ENCODE data around the gene LIN28A.
A peak's percentile ranks its signal among the peaks of the same experiment; 100 is the strongest.
"Not testable (repeated sequence)": the region's sequence is repeated elsewhere in the genome, so short reads cannot be mapped to it uniquely, and the experiment has no call there.

Gene LIN28A

GRCh38 chr1:26410706-26411623 lies at the start of gene LIN28A:
LIN28A (plus strand) TSS chr1:26410817; CDS start chr1:26410892, 75 bp downstream.
- no peak for DNase-seq

DNA sequence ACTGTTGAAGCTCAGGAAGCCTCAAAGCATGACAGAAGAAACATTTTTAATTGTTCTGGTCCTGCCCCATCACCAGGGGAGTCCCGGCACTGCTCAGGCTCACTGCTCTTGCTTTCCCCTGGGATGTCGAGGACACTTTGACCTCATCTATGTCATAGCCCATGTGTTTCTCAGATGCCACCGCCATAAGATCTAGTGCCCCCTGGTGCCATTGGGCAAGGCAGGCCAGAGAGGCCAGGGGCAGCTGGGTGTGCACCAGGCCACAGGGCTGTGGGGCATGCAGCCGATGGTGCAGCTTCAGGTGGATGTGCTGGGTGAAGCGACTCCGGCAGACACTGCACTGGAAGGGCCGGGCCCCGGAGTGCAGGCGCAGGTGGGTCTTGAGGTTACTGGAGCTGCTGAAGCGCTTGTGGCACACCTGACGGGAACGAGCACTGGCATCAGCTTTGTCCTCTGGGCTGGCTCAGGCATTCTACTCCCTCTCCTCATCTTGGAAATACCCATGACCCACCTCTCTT lies 49.0 kb upstream of the LIN28A start:
- DNase-seq: no peak

GRCh38 chr1:26362331-26362730 lies 48.3 kb upstream of the LIN28A start:
- DNase-seq: no peak

DNA sequence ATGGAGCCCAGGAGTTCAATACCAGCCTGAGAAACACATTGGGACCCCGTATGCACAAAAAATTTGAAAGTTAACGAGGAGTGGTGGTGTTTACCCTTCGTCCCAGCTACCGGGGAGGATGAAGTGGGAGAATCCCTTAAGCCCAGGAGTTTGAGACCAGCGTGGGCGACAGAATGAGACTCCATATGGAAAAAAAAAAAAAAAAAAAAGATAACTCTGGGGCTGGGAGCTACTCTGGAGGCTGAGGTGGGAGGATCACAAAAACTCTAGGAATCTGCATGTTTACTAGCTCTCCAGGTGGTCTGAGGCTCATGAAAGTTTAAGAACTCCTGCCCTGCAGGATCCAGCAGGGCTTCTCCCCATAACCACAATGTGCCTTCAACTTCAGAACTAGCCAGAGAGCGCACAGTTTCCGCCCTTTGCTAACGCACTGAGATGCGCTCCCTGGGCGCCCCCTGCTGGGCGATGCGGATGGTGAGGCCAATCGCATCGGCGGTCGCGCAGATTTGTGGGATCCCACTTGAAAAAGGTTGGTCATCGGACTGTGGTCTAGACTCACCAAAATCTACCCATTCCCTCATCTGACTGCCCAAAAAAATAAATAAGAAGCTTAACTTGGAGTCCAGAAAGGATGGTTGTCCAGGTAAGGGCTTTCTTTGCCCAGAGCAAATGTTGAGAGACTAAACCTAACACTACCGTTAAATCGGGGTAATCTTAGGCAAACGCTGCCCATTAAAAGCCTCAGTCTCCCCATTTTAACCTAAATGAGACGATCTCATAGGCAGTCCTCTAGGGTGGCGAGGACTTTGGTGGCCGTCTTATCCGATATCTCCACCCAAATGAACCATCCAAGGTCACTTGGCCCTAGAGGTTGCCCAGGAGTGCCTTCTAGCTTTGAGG lies 46.8 kb upstream of the LIN28A start:
- peak; percentile 86 for DNase-seq

GRCh38 chr1:26364956-26365355 lies 45.7 kb upstream of the LIN28A start:
- DNase-seq: no peak

- DNase-seq: no peak
Measured at GRCh38 chr1:26367441-26367840, 43.2 kb upstream of the LIN28A start.

- no peak for DNase-seq
Measured at GRCh38 chr1:26368006-26368405, 42.6 kb upstream of the LIN28A start.

- no peak for DNase-seq
Measured at GRCh38 chr1:26368486-26368885, 42.1 kb upstream of the LIN28A start.

- no peak for DNase-seq
Measured at GRCh38 chr1:26370591-26371382, 39.8 kb upstream of the LIN28A start.

DNA sequence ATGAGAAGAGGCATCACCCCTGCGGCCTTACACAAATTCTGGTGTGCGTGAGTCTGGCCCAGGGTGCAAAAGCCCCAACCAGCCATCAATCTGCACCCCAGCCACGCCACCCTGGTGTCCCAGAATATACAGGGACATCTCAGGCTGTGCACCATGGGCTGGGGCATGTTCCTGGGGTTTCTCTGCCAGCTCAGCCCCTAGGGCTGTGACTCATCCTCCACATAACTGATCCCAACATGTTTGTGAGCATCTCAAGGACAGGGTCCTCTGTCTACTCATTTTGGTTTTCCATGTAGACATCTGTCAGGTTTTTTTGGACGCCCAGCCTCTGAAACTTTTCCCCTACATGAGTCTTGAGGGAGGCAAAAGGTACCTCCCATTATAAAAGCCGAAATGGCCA lies 38.6 kb upstream of the LIN28A start:
- no peak for DNase-seq

DNA sequence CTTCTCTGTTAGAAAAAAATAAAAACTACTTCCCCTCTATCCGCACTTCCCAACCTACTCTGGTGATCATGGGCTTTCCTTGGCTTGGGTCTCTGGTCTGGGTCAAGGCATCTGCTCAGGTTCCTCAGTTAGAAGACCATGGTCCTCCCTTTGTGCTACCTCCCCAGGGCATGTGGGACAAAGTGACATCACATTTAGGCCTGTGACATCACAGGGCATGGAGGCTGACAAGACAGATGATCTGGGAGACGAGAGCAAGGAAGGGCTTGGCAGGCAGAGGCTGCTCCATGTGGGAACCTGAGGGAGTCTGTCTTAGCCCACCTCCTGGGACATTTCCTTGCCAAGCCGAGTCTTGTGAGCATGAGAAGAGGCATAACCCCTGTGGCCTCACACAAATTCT lies 38.0 kb upstream of the LIN28A start, which contains the start of gene ZNF683:
Gene ZNF683 (minus strand): TSS at position 140 of the 400 bp plus-strand sequence. CDS start 4,179 bp downstream, outside the sequence.
- not testable (repeated sequence) for DNase-seq

DNA sequence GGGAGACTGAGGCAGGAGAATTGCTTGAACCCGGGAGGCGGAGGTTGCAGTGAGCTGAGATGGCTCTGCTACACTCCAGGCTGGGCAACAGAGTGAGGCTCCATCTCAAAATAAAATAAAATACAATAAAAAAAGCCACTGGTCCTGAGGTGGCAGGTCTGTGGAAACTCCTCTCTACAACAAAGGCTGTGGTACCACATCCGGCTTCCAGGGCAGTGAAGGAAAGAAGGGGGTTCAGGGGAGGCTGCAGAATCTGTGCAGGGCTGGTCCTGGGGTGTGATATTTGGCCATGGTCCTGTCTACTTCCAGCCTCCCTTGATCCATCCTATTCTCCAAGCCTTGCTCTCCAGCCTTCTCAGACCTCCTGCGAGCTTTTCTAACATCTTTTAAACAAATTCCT lies 37.3 kb upstream of the LIN28A start:
- no peak for DNase-seq

DNA sequence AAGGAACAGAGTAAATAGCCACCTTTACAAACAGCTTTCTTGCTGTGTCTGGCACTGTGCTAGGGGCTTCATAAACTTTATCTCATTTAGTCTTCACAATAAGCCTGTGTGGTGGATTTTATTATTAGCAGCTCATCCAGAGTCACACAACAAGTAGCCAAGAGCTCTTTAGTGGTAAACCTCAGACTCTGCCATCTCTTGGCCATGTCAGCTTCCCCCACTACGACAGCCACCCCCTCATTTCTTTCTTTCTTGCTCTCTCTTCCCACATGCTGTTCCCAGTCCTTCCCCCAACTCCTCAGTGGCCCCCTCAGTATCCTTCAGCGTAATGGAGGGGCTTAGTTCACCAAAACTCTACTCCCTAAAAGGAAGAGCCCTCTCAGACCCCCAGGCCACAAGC lies 36.8 kb upstream of the LIN28A start:
- DNase-seq: no peak

- DNase-seq: not testable (repeated sequence)
Measured at GRCh38 chr1:26374361-26374760, 36.3 kb upstream of the LIN28A start.

- DNase-seq: no peak
Measured at GRCh38 chr1:26375081-26375480, 35.5 kb upstream of the LIN28A start.

DNA sequence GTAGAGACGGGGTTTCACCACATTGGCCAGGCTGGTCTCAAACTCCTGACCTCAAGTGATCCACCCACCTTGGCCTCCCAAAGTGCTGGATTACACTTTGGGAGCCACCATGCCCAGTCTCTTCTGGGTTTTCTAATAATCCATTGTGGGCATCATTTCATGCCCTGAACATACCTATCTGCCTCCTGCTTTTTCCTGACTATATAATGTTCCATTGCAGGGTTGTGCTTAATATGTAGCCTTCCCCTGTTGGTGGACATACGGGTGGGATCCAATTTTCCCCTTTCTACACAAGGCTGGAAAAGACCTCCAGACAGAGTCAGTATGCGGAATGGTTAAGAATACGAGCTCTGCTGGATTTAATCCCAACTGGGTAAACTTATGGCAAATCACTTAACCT lies 34.6 kb upstream of the LIN28A start:
- DNase-seq: no peak

DNA sequence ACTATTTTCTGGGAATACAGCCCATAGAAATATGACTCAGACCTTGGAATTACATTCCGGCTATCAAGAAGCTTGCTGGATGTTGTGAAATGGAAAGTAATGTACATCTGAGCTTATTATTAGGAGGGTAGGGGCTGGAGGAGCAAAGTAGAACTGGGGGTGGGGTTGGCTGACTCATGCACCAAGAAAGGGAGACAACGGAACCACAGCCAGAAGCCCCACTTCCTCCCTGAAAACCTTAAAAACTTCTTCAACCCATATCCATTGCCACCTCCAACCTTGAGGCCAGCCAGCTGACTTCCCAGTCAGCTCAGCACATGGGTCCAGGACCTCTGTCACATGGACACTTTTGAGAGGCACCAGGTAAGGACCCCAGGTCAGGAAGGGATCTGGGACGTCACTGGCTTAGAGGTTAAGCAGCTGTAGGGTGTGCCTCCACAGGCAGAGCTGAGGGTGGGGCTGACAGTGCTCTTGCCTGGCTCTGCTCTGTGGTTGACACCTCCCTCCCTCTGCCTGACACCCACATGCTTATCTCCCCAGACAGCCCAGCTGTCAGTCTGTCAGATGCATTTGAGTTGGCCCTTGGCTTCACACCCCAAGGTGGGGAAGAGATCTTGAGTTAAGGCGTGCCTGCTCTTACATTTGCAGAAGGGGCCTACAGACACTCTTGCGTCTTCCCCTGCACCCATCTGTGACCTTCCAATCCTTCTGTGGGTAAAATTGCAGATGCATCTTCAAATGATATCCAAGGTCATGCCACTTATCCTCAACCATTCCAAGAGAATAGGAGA lies 32.3 kb upstream of the LIN28A start:
- peak; percentile 56 for DNase-seq

DNA sequence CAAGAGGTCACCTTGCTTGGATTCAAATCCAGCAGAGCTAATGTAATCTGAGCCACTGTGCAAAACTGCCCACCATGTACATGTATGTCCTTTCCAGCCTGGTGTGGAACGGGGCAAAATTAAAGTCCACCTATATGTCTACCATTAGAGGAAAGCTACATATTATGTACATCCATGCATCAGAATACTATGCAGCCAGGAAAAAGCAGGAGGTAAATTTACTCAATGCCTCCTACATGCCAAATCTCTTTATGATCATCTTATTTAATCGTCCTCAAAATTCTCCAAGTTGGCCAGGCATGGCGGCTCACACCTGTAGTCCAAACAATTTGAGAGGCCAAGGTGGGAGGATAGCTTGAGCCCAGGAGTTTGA lies 31.8 kb upstream of the LIN28A start:
- DNase-seq: no peak

DNA sequence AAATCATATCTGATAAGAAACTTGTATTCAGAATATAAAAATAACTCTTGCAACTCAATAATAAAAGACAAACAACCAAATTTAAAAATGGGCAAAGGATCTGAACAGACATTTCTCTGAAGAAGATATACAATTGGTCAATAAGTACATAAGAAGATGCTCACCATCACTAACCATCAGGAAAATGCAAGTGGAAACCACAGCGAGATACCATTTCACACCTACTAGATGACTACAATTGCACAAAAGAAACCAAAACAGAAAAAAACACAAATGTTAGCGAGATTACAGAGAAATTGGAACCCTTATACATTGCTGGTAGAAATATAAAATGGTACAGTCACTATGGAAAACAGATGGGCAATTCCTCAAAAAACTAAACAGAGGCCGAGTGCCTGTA lies 26.5 kb upstream of the LIN28A start:
- no peak for DNase-seq

DNA sequence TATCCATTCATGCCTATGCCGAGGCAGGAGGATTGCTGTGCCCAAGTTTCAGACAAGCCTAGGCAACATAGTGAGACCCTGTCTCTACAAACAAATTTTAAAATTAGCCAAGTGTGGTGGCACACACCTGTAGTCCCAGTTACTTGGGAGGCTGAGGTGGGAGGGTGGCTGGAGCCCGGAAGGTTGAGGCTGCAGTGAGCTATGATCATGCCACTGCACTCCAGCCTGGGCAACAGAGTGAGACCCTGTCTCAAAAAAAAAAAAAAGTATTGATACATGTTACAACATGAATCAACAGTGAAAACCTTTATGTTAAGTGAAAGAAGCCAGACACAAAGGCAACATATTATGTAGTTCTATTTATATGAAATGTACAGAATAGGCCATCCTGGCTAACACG lies 25.6 kb upstream of the LIN28A start:
- not testable (repeated sequence) for DNase-seq

DNA sequence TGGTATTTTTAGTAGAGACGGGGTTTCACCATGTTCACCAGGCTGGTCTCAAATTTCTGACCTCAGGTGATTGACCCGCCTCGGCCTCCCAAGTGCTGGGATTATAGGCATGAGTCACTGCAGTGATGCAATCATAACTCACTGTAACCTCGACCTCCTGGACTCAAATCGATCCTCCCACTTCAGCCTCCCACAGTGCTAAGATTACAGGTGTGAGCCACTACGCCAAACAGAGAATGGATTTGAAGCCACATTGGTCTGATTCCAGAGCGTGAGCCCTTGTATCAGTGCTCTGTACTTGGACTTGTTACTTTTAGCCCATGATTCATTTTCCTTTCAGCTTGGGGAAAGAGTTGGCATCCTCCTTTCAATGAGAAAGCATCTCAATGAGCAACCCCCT lies 23.2 kb upstream of the LIN28A start:
- DNase-seq: no peak
